Liver (tissue), 9 donors: Measurements from ENCODE around the gene TRAF3IP3. TPM values are rescaled to one million over a fixed set of nuclear protein-coding genes. Genes with fewer than 3 reads are reported as not detected.

Source experiments
- DNase-seq: peaks from one replicate; pipeline ENCODE4 v3.0.0-alpha.2; 2017; ENCODE audit warnings: low spot score
- H3K27ac ChIP-seq, 2 donors: one replicate each; pipeline ENCODE4 v1.7.0; 2013; ENCODE audit warnings: inconsistent platforms in 2 of 2, low read length in 2 of 2, control low read depth in 1 of 2, low read depth in 1 of 2, mild to moderate bottlenecking in 1 of 2
- H3K27me3 ChIP-seq, 4 donors: one replicate each; pipeline versions ENCODE4 v1.6.1 to v1.7.0; 2013; ENCODE audit warnings: low read length in 3 of 4, inconsistent platforms in 1 of 4, mild to moderate bottlenecking in 1 of 4, moderate library complexity in 1 of 4; ENCODE audit not compliant: control insufficient read depth in 4 of 4, insufficient read depth in 4 of 4
- H3K36me3 ChIP-seq, 4 donors: one replicate each; pipeline versions ENCODE4 v1.6.1 to v1.7.0; 2013; ENCODE audit warnings: low read length in 3 of 4, mild to moderate bottlenecking in 3 of 4, low read depth in 1 of 4, moderate library complexity in 1 of 4; ENCODE audit not compliant: control insufficient read depth in 4 of 4, insufficient read depth in 3 of 4
- H3K4me1 ChIP-seq, 4 donors: one replicate each; pipeline versions ENCODE4 v1.6.1 to v1.7.0; 2013; ENCODE audit warnings: low read length in 3 of 4, mild to moderate bottlenecking in 3 of 4, moderate library complexity in 1 of 4; ENCODE audit not compliant: control insufficient read depth in 4 of 4, insufficient read depth in 4 of 4
- H3K4me3 ChIP-seq, 3 donors: one replicate each; pipeline versions ENCODE4 v1.6.1 to v1.7.0; 2013; ENCODE audit warnings: low read length in 3 of 3, control low read depth in 1 of 3, low read depth in 1 of 3, mild to moderate bottlenecking in 1 of 3
- H3K9ac ChIP-seq, 2 donors: one replicate each; pipeline ENCODE4 v1.7.0; 2013; ENCODE audit warnings: low read length in 2 of 2, mild to moderate bottlenecking in 2 of 2, moderate library complexity in 2 of 2, control low read depth in 1 of 2, low read depth in 1 of 2
- H3K9me3 ChIP-seq, 4 donors: one replicate each; pipeline versions ENCODE4 v1.6.1 to v1.7.0; 2013; ENCODE audit warnings: low read length in 3 of 4; ENCODE audit not compliant: control insufficient read depth in 4 of 4
- EGR1 ChIP-seq, 2 donors: IDR thresholded peaks; 2 replicates each; pipeline ENCODE4 v1.6.1; 2016 to 2018; ENCODE audit warnings: antibody characterized with exemption in 2 of 2, low read depth in 2 of 2
- FOXA1 ChIP-seq: IDR thresholded peaks from 2 replicates; pipeline ENCODE4 v1.6.1; 2016; ENCODE audit warnings: antibody characterized with exemption
- FOXA2 ChIP-seq: IDR thresholded peaks from 2 replicates; pipeline ENCODE4 v1.6.1; 2016; ENCODE audit warnings: antibody characterized with exemption
- GABPA ChIP-seq, 2 donors: IDR thresholded peaks in 1 of 2; conservative IDR thresholded peaks in 1 of 2; 2 replicates each; pipeline ENCODE4 v1.6.1; 2016; ENCODE audit warnings: antibody characterized with exemption in 2 of 2, mild to moderate bottlenecking in 1 of 2, moderate library complexity in 1 of 2
- HNF4G ChIP-seq: IDR thresholded peaks from 2 replicates; pipeline ENCODE4 v1.6.1; 2016; ENCODE audit warnings: antibody characterized with exemption
- JUND ChIP-seq, 2 donors: IDR thresholded peaks; 2 replicates each; pipeline ENCODE4 v1.6.1; 2016; ENCODE audit warnings: antibody characterized with exemption in 2 of 2
- NR2F2 ChIP-seq: IDR thresholded peaks from 2 replicates; pipeline ENCODE4 v1.6.1; 2016; ENCODE audit warnings: antibody characterized with exemption
- RAD21 ChIP-seq, 2 donors: IDR thresholded peaks; 2 replicates each; pipeline ENCODE4 v1.6.1; 2016; ENCODE audit warnings: antibody characterized with exemption in 2 of 2, mild to moderate bottlenecking in 2 of 2
- RXRA ChIP-seq, 2 donors: IDR thresholded peaks; 2 replicates each; pipeline ENCODE4 v1.6.1; 2017 to 2018; ENCODE audit warnings: antibody characterized with exemption in 2 of 2, mild to moderate bottlenecking in 1 of 2
- SP1 ChIP-seq: IDR thresholded peaks from 2 replicates; pipeline ENCODE4 v1.6.1; 2018; ENCODE audit warnings: antibody characterized with exemption, mild to moderate bottlenecking
- TAF1 ChIP-seq: conservative IDR thresholded peaks from 2 replicates; pipeline ENCODE4 v1.6.1; 2016; ENCODE audit warnings: antibody characterized with exemption, mild to moderate bottlenecking
- YY1 ChIP-seq: IDR thresholded peaks from 2 replicates; pipeline ENCODE4 v1.6.1; 2016; ENCODE audit warnings: antibody characterized with exemption, mild to moderate bottlenecking
- WGBS: extraction: QIAGEN DNeasy Blood & Tissue Kit; methylation state at CpG from one replicate; pipeline ENCODE4 v1.1.7; 2013; 5-methylcytosine and 5-hydroxymethylcytosine counted together
- polyA plus RNA-seq, 2 donors: library from polyadenylated mRNA; stranded (reverse) in 1 of 2; unstranded in 1 of 2; fragments of 200-250 nt in 1 of 2; fragments of >200 nt in 1 of 2; fragmentation: Nextera tagmentation in 1 of 2; extraction: Ambion mirVana in 1 of 2; gene quantifications; one replicate each; pipeline versions ENCODE4 v1.2.1 to v1.2.3, GENCODE V29; 2013 to 2015
- total RNA-seq, 2 donors: library from RNA; depleted of rRNA; stranded (reverse); fragments of >200 nt; gene quantifications; one replicate each; pipeline ENCODE4 v1.2.3, GENCODE V29; 2014
- TF ChIP-seq, protein P1 (sequence below): IDR thresholded peaks from 2 replicates; pipeline ENCODE4 v1.6.1; 2016; ENCODE audit warnings: antibody characterized with exemption
- TF ChIP-seq, protein P2 (sequence below): IDR thresholded peaks from 2 replicates; pipeline ENCODE4 v1.6.1; 2016; ENCODE audit warnings: antibody characterized with exemption
- TF ChIP-seq, protein P3 (sequence below): fragments of 150-350 bp; IDR thresholded peaks from 2 replicates; pipeline ENCODE4 v1.5.1; 2017; ENCODE audit warnings: improper control_type of control experiment, low read depth, low read length; ENCODE audit not compliant: missing input control
- TF ChIP-seq, protein P4 (sequence below): IDR thresholded peaks from 2 replicates; pipeline ENCODE4 v1.6.1; 2016; ENCODE audit warnings: antibody characterized with exemption
- TF ChIP-seq, protein P5 (sequence below): IDR thresholded peaks from 2 replicates; pipeline ENCODE4 v1.6.1; 2016; ENCODE audit warnings: antibody characterized with exemption, mild to moderate bottlenecking
- donor health status: healthy.
- donor health status: healthy.
- donor health status: healthy.
- donor health status: healthy.
- donor health status: healthy.

The TRAF3IP3 gene
- total and polyA plus RNA-seq, 4 donors, result 0.87 to 3.4 (median 2.2) TPM

DNA sequence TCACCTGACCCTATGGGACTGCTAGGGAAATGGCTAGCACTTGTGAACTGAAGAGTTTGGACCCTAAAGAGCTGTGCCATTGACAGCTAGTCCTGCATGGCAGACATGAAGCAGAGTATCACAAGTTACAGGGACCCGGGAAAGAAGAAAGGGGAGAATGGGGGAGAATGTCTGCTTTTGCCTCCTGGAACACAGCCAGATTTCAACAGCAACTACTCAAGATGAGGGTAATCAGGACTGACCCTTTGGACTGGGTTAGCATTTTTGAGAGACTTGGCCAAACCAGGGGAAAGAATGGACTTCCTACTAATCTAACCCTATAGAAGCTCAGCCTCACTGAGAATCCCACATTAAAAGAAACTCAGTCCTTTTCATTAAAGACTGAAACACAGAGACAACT is 63.2 kb downstream of the TRAF3IP3 start:
- H3K9me3 ChIP-seq, result no peaks in the 10 kb centered on the region
- no peaks in the 10 kb centered on the region for H3K4me1 ChIP-seq
- no peaks in the 10 kb centered on the region for H3K36me3 ChIP-seq
- 41% methylated on average over 1 of the region's 1 CpG for WGBS
- no peak overlapping the region for H3K9ac ChIP-seq
- no peak overlapping the region for H3K27ac ChIP-seq
- no peak overlapping the region for H3K4me3 ChIP-seq
- no peak for DNase-seq
- TF ChIP-seq SP1, result no peak
- no peaks in the 10 kb centered on the region for H3K27me3 ChIP-seq

DNA sequence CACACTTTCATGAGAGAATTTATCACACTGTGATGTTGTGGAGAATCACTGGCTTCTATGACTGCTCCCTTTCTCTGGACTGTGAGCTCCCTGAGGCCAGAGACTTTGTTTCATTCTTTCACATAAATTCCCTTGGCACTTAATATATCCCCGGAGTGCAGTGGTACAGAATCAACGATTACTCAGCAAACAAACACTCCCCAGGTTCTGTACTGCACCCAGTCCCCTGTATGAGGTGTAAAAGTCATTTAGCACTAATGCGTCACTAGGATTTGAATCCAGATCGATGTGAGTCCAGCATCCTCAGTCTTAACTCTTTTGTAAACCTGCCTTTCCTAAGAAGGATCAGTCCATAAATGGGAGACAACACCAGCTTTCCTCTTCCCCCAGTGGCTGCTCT is 65.1 kb downstream of the TRAF3IP3 start:
- TF ChIP-seq, protein P1, sequence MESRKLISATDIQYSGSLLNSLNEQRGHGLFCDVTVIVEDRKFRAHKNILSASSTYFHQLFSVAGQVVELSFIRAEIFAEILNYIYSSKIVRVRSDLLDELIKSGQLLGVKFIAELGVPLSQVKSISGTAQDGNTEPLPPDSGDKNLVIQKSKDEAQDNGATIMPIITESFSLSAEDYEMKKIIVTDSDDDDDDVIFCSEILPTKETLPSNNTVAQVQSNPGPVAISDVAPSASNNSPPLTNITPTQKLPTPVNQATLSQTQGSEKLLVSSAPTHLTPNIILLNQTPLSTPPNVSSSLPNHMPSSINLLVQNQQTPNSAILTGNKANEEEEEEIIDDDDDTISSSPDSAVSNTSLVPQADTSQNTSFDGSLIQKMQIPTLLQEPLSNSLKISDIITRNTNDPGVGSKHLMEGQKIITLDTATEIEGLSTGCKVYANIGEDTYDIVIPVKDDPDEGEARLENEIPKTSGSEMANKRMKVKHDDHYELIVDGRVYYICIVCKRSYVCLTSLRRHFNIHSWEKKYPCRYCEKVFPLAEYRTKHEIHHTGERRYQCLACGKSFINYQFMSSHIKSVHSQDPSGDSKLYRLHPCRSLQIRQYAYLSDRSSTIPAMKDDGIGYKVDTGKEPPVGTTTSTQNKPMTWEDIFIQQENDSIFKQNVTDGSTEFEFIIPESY, result no peak
- TF ChIP-seq YY1, result no peak
- no peak for TF ChIP-seq RAD21 (IDR thresholded peaks at IDR 0.05)
- TF ChIP-seq NR2F2, result no peak
- TF ChIP-seq, protein P2, sequence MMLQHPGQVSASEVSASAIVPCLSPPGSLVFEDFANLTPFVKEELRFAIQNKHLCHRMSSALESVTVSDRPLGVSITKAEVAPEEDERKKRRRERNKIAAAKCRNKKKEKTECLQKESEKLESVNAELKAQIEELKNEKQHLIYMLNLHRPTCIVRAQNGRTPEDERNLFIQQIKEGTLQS, result no peak
- no peak for TF ChIP-seq EGR1 (IDR thresholded peaks at IDR 0.05; ENCODE audit: low read depth in 2 of 2)
- TF ChIP-seq, protein P3, sequence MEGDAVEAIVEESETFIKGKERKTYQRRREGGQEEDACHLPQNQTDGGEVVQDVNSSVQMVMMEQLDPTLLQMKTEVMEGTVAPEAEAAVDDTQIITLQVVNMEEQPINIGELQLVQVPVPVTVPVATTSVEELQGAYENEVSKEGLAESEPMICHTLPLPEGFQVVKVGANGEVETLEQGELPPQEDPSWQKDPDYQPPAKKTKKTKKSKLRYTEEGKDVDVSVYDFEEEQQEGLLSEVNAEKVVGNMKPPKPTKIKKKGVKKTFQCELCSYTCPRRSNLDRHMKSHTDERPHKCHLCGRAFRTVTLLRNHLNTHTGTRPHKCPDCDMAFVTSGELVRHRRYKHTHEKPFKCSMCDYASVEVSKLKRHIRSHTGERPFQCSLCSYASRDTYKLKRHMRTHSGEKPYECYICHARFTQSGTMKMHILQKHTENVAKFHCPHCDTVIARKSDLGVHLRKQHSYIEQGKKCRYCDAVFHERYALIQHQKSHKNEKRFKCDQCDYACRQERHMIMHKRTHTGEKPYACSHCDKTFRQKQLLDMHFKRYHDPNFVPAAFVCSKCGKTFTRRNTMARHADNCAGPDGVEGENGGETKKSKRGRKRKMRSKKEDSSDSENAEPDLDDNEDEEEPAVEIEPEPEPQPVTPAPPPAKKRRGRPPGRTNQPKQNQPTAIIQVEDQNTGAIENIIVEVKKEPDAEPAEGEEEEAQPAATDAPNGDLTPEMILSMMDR, result no peak
- no peak for TF ChIP-seq JUND (IDR thresholded peaks at IDR 0.05)
- TF ChIP-seq TAF1, result no peak
- no peak for TF ChIP-seq SP1
- no peak for TF ChIP-seq FOXA2
- TF ChIP-seq, protein P4, sequence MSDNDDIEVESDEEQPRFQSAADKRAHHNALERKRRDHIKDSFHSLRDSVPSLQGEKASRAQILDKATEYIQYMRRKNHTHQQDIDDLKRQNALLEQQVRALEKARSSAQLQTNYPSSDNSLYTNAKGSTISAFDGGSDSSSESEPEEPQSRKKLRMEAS, result no peak
- TF ChIP-seq FOXA1, result no peak
- TF ChIP-seq RXRA (IDR thresholded peaks at IDR 0.05), result no peak
- TF ChIP-seq, protein P5, sequence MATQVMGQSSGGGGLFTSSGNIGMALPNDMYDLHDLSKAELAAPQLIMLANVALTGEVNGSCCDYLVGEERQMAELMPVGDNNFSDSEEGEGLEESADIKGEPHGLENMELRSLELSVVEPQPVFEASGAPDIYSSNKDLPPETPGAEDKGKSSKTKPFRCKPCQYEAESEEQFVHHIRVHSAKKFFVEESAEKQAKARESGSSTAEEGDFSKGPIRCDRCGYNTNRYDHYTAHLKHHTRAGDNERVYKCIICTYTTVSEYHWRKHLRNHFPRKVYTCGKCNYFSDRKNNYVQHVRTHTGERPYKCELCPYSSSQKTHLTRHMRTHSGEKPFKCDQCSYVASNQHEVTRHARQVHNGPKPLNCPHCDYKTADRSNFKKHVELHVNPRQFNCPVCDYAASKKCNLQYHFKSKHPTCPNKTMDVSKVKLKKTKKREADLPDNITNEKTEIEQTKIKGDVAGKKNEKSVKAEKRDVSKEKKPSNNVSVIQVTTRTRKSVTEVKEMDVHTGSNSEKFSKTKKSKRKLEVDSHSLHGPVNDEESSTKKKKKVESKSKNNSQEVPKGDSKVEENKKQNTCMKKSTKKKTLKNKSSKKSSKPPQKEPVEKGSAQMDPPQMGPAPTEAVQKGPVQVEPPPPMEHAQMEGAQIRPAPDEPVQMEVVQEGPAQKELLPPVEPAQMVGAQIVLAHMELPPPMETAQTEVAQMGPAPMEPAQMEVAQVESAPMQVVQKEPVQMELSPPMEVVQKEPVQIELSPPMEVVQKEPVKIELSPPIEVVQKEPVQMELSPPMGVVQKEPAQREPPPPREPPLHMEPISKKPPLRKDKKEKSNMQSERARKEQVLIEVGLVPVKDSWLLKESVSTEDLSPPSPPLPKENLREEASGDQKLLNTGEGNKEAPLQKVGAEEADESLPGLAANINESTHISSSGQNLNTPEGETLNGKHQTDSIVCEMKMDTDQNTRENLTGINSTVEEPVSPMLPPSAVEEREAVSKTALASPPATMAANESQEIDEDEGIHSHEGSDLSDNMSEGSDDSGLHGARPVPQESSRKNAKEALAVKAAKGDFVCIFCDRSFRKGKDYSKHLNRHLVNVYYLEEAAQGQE, result no peak
- no peak for TF ChIP-seq GABPA (IDR thresholded peaks at IDR 0.05 in 1 of 2, conservative IDR thresholded peaks at IDR 0.05 in 1 of 2)
- TF ChIP-seq HNF4G, result no peak
- H3K27me3 ChIP-seq, result no peaks in the 10 kb centered on the region
- H3K4me3 ChIP-seq, result no peak overlapping the region
- no peaks in the 10 kb centered on the region for H3K4me1 ChIP-seq
- H3K27ac ChIP-seq, result no peak overlapping the region
- 61% methylated on average over 4 of the region's 4 CpGs for WGBS
- no peaks in the 10 kb centered on the region for H3K9me3 ChIP-seq
- no peaks in the 10 kb centered on the region for H3K36me3 ChIP-seq
- no peak for DNase-seq
- no peak overlapping the region for H3K9ac ChIP-seq
